HCT116 (cell line): ENCODE data around the gene IL1RN. TPM values are rescaled to one million over a fixed set of nuclear protein-coding genes. Genes with fewer than 3 reads are reported as not detected.

Source experiments
- ATAC-seq: fragments of 200-7000 bp; cut with Tn5 transposase; 2 replicates; pipeline ENCODE4 v1.9.1; 2020; ENCODE audit warnings: mild to moderate bottlenecking, moderate library complexity
- BruUV-seq: library from RNA; stranded (reverse); fragments of 400-500 nt; replicated peaks from 2 replicates; lab custom pipeline; 2021; lab: Mats Ljungman, UMichigan
- CTCF ChIA-PET: fragments of 300-600 bp; sonication (Branson Sonifier 250); formaldehyde crosslinking; loops from one replicate; lab custom pipeline; 2021; ENCODE audit warnings: antibody characterized with exemption; lab: Charles Lee
- POLR2A ChIA-PET: fragments of 300-600, 350-600 bp; sonication (Branson Sonifier 250); formaldehyde crosslinking; loops from one replicate; lab custom pipeline; 2021; ENCODE audit warnings: antibody characterized with exemption; lab: Charles Lee
- RAD21 ChIA-PET, 2 experiments: fragments of 300-600 bp; sonication (Branson Sonifier 250); formaldehyde crosslinking; loops; one replicate each; lab custom pipeline; 2023; ENCODE audit warnings: low total read pairs in 2 of 2; ENCODE audit not compliant: uncharacterized antibody in 2 of 2, unreplicated experiment in 2 of 2, low non-redundant PET in 1 of 2; lab: Charles Lee
- DNase-seq: peaks from one replicate; pipeline ENCODE4 v3.0.0-alpha.2; 2010; ENCODE audit warnings: low read depth, low spot score
- H2AFZ ChIP-seq: fragments of 200-600 bp; shearing (Covaris generic), sonication (generic); 2 replicates; pipeline ENCODE4 v1.6.1; 2017; ENCODE audit warnings: low read depth, mixed run types, mixed read lengths, antibody characterized with exemption, low read length; ENCODE audit not compliant: poor library complexity, severe bottlenecking
- H3K27ac ChIP-seq: 2 replicates; pipeline ENCODE4 v1.5.1; 2012; ENCODE audit warnings: low read depth, low read length
- H3K27me3 ChIP-seq: fragments of 200-600 bp; sonication (generic); 2 replicates; pipeline ENCODE4 v1.6.1; 2016; ENCODE audit warnings: mixed run types, low read length, mixed read lengths; ENCODE audit not compliant: insufficient read depth
- H3K36me3 ChIP-seq, 2 experiments: fragments of 200-500 bp in 1 of 2; fragments of 200-600 bp in 1 of 2; sonication (Bioruptor generic) in 1 of 2; sonication (generic) in 1 of 2; 2 replicates each; pipeline versions ENCODE4 v1.5.1 to v1.6.1; 2014 to 2016; ENCODE audit warnings: low read length in 2 of 2, inconsistent platforms in 1 of 2, mixed read lengths in 1 of 2, mixed run types in 1 of 2; ENCODE audit not compliant: insufficient read depth in 2 of 2, control insufficient read depth in 1 of 2
- H3K4me1 ChIP-seq, 2 experiments: fragments of 200-600 bp in 1 of 2; sonication (generic) in 1 of 2; 2 replicates each; pipeline versions ENCODE4 v1.5.1 to v1.6.1; 2012 to 2017; ENCODE audit warnings: low read length in 2 of 2, inconsistent platforms in 1 of 2, mild to moderate bottlenecking in 1 of 2, mixed read lengths in 1 of 2, mixed run types in 1 of 2, moderate library complexity in 1 of 2; ENCODE audit not compliant: insufficient read depth in 2 of 2, control insufficient read depth in 1 of 2
- H3K4me2 ChIP-seq: fragments of 200-600 bp; sonication (generic); 2 replicates; pipeline ENCODE4 v1.6.1; 2017; ENCODE audit warnings: mixed run types, low read length, mixed read lengths
- H3K4me3 ChIP-seq, 2 experiments: fragments of 200-600 bp in 1 of 2; sonication (generic) in 1 of 2; replicated peaks in 1 of 2; 2 replicates each; pipeline ENCODE4 v1.5.1; 2011 to 2016; ENCODE audit warnings: low read length in 2 of 2, control low read depth in 1 of 2, low read depth in 1 of 2, mild to moderate bottlenecking in 1 of 2, mixed read lengths in 1 of 2, mixed run types in 1 of 2
- H3K79me2 ChIP-seq: fragments of 200-600 bp; sonication (generic); 2 replicates; pipeline ENCODE4 v1.6.1; 2017; ENCODE audit warnings: mild to moderate bottlenecking, mixed run types, low read length, moderate library complexity, mixed read lengths; ENCODE audit not compliant: insufficient read depth
- H3K9ac ChIP-seq: fragments of 200-600 bp; sonication (generic); 2 replicates; pipeline ENCODE4 v1.6.1; 2016; ENCODE audit warnings: low read length, mixed read lengths
- H3K9me2 ChIP-seq: fragments of 200-600 bp; sonication (generic), shearing (Covaris generic); 2 replicates; pipeline ENCODE4 v1.6.1; 2017; ENCODE audit warnings: mixed run types, mild to moderate bottlenecking, moderate library complexity; ENCODE audit not compliant: insufficient read depth
- H3K9me3 ChIP-seq, 2 experiments: fragments of 200-500 bp in 1 of 2; fragments of 200-600 bp in 1 of 2; sonication (Bioruptor generic) in 1 of 2; sonication (generic) in 1 of 2; 2 replicates each; pipeline ENCODE4 v1.6.1; 2014 to 2017; ENCODE audit warnings: low read length in 2 of 2, mixed read lengths in 2 of 2, inconsistent platforms in 1 of 2, low read depth in 1 of 2, mild to moderate bottlenecking in 1 of 2, mixed run types in 1 of 2, moderate library complexity in 1 of 2; ENCODE audit not compliant: control insufficient read depth in 1 of 2, insufficient read depth in 1 of 2
- H4K20me1 ChIP-seq: fragments of 200-600 bp; sonication (generic), shearing (Covaris generic); 2 replicates; pipeline ENCODE4 v1.6.1; 2017; ENCODE audit warnings: mixed run types, mild to moderate bottlenecking, moderate library complexity; ENCODE audit not compliant: insufficient read depth
- ATF3 ChIP-seq: IDR thresholded peaks from 2 replicates; pipeline ENCODE4 v1.6.1; 2012
- CBX3 ChIP-seq: IDR thresholded peaks from 2 replicates; pipeline ENCODE4 v1.6.1; 2012; ENCODE audit warnings: low read depth
- CTCF ChIP-seq, 3 experiments: fragments of 200-600 bp in 1 of 3; sonication (generic) in 1 of 3; IDR thresholded peaks in 2 of 3; conservative IDR thresholded peaks in 1 of 3; 2 replicates each; pipeline ENCODE4 v1.5.1; 2012 to 2017; ENCODE audit warnings: low read depth in 2 of 3, low read length in 2 of 3, antibody characterized with exemption in 1 of 3, borderline replicate concordance in 1 of 3, control low read depth in 1 of 3, mild to moderate bottlenecking in 1 of 3, mixed read lengths in 1 of 3, mixed run types in 1 of 3, moderate library complexity in 1 of 3; ENCODE audit not compliant: insufficient read depth in 1 of 3
- EGR1 ChIP-seq: IDR thresholded peaks from 2 replicates; pipeline ENCODE4 v1.6.1; 2012; ENCODE audit warnings: low read depth
- EZH2phosphoT487 ChIP-seq: fragments of 200-600 bp; IDR thresholded peaks from 2 replicates; pipeline ENCODE4 v1.6.1; 2018; ENCODE audit warnings: antibody characterized with exemption, borderline replicate concordance
- FOSL1 ChIP-seq: IDR thresholded peaks from 2 replicates; pipeline ENCODE4 v1.6.1; 2012; ENCODE audit warnings: low read depth
- JUND ChIP-seq: IDR thresholded peaks from 2 replicates; pipeline ENCODE4 v1.6.1; 2012
- MAX ChIP-seq: IDR thresholded peaks from 2 replicates; pipeline ENCODE4 v1.6.1; 2012
- POLR2A ChIP-seq: IDR thresholded peaks from 2 replicates; pipeline ENCODE4 v1.7.0; 2011; ENCODE audit warnings: borderline replicate concordance; ENCODE audit not compliant: insufficient read depth, insufficient read length; ENCODE audit errors: extremely low read depth
- POLR2AphosphoS5 ChIP-seq: IDR thresholded peaks from 2 replicates; pipeline ENCODE4 v1.6.1; 2011; ENCODE audit warnings: mild to moderate bottlenecking, low read depth, low read length, moderate library complexity
- SIN3A ChIP-seq: IDR thresholded peaks from 2 replicates; pipeline ENCODE4 v1.6.1; 2012; ENCODE audit warnings: low read depth
- SP1 ChIP-seq: IDR thresholded peaks from 2 replicates; pipeline ENCODE4 v1.6.1; 2012; ENCODE audit warnings: low read depth
- SRF ChIP-seq: IDR thresholded peaks from 2 replicates; pipeline ENCODE4 v1.6.1; 2012; ENCODE audit warnings: low read depth
- TCF7L2 ChIP-seq: IDR thresholded peaks from 2 replicates; pipeline ENCODE4 v1.7.0; 2011; ENCODE audit warnings: borderline replicate concordance, inconsistent platforms; ENCODE audit not compliant: insufficient read depth, insufficient read length; ENCODE audit errors: extremely low read depth
- YY1 ChIP-seq: IDR thresholded peaks from 2 replicates; pipeline ENCODE4 v1.6.1; 2011; ENCODE audit warnings: low read length, low read depth, moderate library complexity, mild to moderate bottlenecking; ENCODE audit not compliant: insufficient replicate concordance; ENCODE audit errors: extremely low read depth
- ZFX ChIP-seq: fragments of 450-650 bp; IDR thresholded peaks from 2 replicates; pipeline ENCODE4 v1.6.1; 2017
- intact Hi-C: fragments of 100-400 bp; cut with micrococcal nuclease; formaldehyde crosslinking; loops from 2 replicates; pipeline ENCODE4 v1.10.0; 2022
- total RNA-seq: library from RNA; stranded (reverse); gene quantifications from one replicate; pipeline ENCODE4 v1.2.1, GENCODE V29; 2021; ENCODE audit not compliant: unreplicated experiment

IL1RN gene
- total RNA-seq, 1 experiment from 2014 or later: 0.25 TPM

GRCh38 chr2:113112871-113113270 is 14.5 kb upstream of the IL1RN start:
- ATAC-seq: no peak
- intact Hi-C loops: no loop called here
- no peaks in the 10 kb centered on the region for H3K9me2 ChIP-seq
- H4K20me1 ChIP-seq: no peaks in the 10 kb centered on the region
- no peaks in the 10 kb centered on the region for H3K27me3 ChIP-seq
- ChIA-PET POLR2A (no interaction called here), CTCF (no interaction called here), RAD21 (no interaction called here)
- H3K4me2 ChIP-seq: no peak overlapping the region
- BruUV-seq: no TSS peak
- no peak overlapping the region for H3K4me3 ChIP-seq
- DNase-seq: no peak
- peaks cover 0 to 6% of the 10 kb centered on the region in 2 experiments; a peak in 1 of 4 replicates for H3K4me1 ChIP-seq
- H3K9me3 ChIP-seq: no peaks in the 10 kb centered on the region
- no peaks in the 10 kb centered on the region for H3K79me2 ChIP-seq
- TF ChIP-seq SRF (no peak), SP1 (no peak), TCF7L2 (no peak), POLR2AphosphoS5 (no peak), JUND (no peak), EZH2phosphoT487 (no peak), SIN3A (no peak), MAX (no peak)
- TF ChIP-seq, all 23 proteins: peak for 0
- H3K9ac ChIP-seq: no peak overlapping the region
- H2AFZ ChIP-seq: no peak overlapping the region
- no peaks in the 10 kb centered on the region for H3K36me3 ChIP-seq
- no peak overlapping the region for H3K27ac ChIP-seq

- ChIA-PET POLR2A (no interaction called here), CTCF (no interaction called here), RAD21 (no interaction called here)
- Histone ChIP-seq H3K4me3 (no peak overlapping the region), H4K20me1 (no peaks in the 10 kb centered on the region), H3K9me3 (no peaks in the 10 kb centered on the region), H3K79me2 (no peaks in the 10 kb centered on the region), H3K4me2 (no peak overlapping the region), H2AFZ (no peak overlapping the region), H3K9ac (no peak overlapping the region), H3K4me1 (peaks cover 0 to 8% of the 10 kb centered on the region in 2 experiments; a peak in 1 of 4 replicates), H3K27ac (no peak overlapping the region), H3K36me3 (no peaks in the 10 kb centered on the region), H3K9me2 (no peaks in the 10 kb centered on the region), H3K27me3 (no peaks in the 10 kb centered on the region)
- ATAC-seq (no peak), DNase-seq (no peak)
- BruUV-seq: no TSS peak
- intact Hi-C loops: no loop called here
- TF ChIP-seq TCF7L2: no peak
- no peak for TF ChIP-seq EGR1
- no peak for TF ChIP-seq POLR2A
- TF ChIP-seq CBX3: no peak
- no peak for TF ChIP-seq ATF3
- TF ChIP-seq SP1: no peak
- no peak for TF ChIP-seq ZFX
- no peak for TF ChIP-seq SRF
- no peak for TF ChIP-seq SIN3A
- no peak for TF ChIP-seq CTCF (IDR thresholded peaks at IDR 0.05 in 2 of 3, conservative IDR thresholded peaks at IDR 0.05 in 1 of 3; ENCODE audit: borderline replicate concordance in 1 of 3, insufficient read depth in 1 of 3, low read depth in 2 of 3, low read length in 2 of 3)
- no peak for TF ChIP-seq FOSL1
- TF ChIP-seq YY1: no peak
Observed at GRCh38 chr2:113113807-113114206, 13.6 kb upstream of the IL1RN start.
